Nephron progenitor cell (in vitro differentiated cells): ENCODE data around the gene APLN.

Source experiments
- DNase-seq: peaks from one replicate; pipeline ENCODE4 v3.0.0; 2021
- H3K27ac Mint-ChIP-seq: 2 replicates; pipeline ENCODE4 v1.8.0; 2021; ENCODE audit warnings: mild to moderate bottlenecking, moderate library complexity, mixed read lengths
- H3K27me3 Mint-ChIP-seq: 2 replicates; pipeline ENCODE4 v1.8.0; 2021; ENCODE audit warnings: mild to moderate bottlenecking, low read depth, mixed read lengths; ENCODE audit not compliant: poor library complexity
- H3K36me3 Mint-ChIP-seq: 2 replicates; pipeline ENCODE4 v1.8.0; 2021; ENCODE audit warnings: low read depth, mixed read lengths
- H3K4me1 Mint-ChIP-seq: 2 replicates; pipeline ENCODE4 v1.8.0; 2021; ENCODE audit warnings: mixed read lengths
- H3K4me3 Mint-ChIP-seq: 2 replicates; pipeline ENCODE4 v1.8.0; 2021; ENCODE audit warnings: mild to moderate bottlenecking, moderate library complexity, mixed read lengths
- H3K9me3 Mint-ChIP-seq: 2 replicates; pipeline ENCODE4 v1.8.0; 2021; ENCODE audit warnings: mild to moderate bottlenecking, moderate library complexity, mixed read lengths
- TF ChIP-seq, protein P1 (sequence below): fragments of 200-600 bp; sonication (generic); IDR thresholded peaks from 2 replicates; pipeline ENCODE4 v1.5.0; 2021; ENCODE audit warnings: antibody characterized with exemption

Gene APLN

DNA sequence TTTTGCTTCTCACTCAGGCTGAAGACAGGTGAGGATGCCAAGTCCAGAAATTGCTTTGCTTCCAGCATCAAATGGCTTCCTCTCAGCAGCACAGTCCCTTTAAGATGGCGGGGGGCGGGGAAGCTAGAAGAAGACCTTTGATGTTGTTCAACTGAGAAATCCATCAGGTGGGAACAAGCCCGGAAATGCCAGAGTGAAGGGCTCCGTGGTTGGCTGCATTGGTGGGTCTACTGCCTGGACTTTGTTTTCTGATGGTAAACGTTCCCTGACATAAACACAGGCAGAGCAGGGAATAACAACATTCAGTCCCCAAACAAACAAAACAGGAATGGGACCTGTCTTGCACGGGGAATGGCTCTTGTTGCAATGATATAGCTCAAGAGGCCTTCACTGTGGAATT, 37.3 kb downstream of the APLN start:
- no peak overlapping the region for H3K4me3 Mint-ChIP-seq
- no peak for DNase-seq
- H3K27me3 Mint-ChIP-seq = peaks cover 3% of the 10 kb centered on the region
- TF ChIP-seq, protein P1, sequence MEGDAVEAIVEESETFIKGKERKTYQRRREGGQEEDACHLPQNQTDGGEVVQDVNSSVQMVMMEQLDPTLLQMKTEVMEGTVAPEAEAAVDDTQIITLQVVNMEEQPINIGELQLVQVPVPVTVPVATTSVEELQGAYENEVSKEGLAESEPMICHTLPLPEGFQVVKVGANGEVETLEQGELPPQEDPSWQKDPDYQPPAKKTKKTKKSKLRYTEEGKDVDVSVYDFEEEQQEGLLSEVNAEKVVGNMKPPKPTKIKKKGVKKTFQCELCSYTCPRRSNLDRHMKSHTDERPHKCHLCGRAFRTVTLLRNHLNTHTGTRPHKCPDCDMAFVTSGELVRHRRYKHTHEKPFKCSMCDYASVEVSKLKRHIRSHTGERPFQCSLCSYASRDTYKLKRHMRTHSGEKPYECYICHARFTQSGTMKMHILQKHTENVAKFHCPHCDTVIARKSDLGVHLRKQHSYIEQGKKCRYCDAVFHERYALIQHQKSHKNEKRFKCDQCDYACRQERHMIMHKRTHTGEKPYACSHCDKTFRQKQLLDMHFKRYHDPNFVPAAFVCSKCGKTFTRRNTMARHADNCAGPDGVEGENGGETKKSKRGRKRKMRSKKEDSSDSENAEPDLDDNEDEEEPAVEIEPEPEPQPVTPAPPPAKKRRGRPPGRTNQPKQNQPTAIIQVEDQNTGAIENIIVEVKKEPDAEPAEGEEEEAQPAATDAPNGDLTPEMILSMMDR = no peak
- H3K27ac Mint-ChIP-seq = no peak overlapping the region
- no peaks in the 10 kb centered on the region for H3K36me3 Mint-ChIP-seq
- peaks cover 4% of the 10 kb centered on the region for H3K9me3 Mint-ChIP-seq
- peaks cover 13% of the 10 kb centered on the region for H3K4me1 Mint-ChIP-seq

DNA sequence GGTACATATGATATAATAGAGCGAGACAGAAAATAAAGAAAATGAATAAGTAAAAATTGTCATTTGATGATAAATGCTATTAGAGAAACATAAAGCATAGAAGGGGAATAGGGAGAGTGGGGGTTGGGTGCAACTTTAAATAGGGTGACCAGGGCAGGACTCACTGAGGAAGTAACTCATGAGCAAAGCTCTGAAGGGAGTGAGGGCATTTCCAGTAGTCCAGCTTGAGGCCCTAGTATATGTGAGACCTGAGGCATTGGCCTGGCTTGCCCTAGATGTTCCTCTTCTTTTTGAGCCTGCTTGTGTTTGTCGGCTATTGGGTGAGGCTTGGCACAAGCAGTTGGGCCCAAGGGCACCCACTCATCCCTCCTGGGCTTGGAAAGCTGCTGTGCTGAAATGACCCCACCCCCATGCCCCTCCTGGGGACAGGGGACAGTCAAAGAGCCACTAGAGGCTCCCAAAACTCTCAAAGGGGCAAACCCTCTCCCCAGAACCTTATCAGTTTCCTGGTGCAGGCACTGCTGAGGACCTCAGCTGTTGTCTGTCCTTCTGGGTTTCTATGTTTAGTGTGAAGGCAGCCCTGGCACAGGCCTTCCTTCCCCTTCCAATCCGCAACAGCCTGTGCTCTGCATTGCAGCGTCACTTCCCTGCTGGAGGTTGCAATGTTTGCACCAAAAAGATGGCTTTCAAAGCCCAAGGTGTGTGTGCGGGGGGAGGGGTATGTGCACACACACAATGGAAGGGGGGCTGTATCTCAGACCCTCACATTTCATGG, 40.1 kb downstream of the APLN start:
- Mint-ChIP-seq H3K9me3 (peaks cover 10% of the 10 kb centered on the region), H3K4me3 (no peak overlapping the region), H3K4me1 (peaks cover 13% of the 10 kb centered on the region), H3K27me3 (peaks cover 7% of the 10 kb centered on the region), H3K36me3 (no peaks in the 10 kb centered on the region), H3K27ac (no peak overlapping the region)
- TF ChIP-seq, protein P1 = no peak
- no peak for DNase-seq

DNA sequence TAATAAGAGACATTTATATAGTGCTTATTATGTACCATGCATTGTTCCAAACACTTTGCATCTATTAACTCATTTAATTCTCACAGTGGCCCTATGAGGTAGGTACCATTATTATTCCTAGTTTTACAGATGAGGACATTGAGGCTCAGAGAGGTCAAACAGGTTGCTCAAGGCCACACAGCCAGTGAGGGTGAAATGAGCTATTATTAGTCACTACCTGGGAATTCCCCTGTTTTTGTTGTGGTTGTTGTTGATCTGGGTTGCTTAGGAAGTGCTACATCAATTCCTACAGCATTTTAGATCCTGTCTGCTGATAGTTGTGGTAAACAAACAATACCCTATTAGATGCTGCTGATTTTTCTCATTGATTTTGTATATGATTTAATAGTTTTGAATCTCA, 41.2 kb downstream of the APLN start:
- Mint-ChIP-seq H3K9me3 (peaks cover 10% of the 10 kb centered on the region), H3K4me3 (no peak overlapping the region), H3K27me3 (peaks cover 18% of the 10 kb centered on the region), H3K4me1 (peaks cover 13% of the 10 kb centered on the region), H3K36me3 (no peaks in the 10 kb centered on the region), H3K27ac (no peak overlapping the region)
- no peak for DNase-seq
- TF ChIP-seq, protein P1 = no peak

DNA sequence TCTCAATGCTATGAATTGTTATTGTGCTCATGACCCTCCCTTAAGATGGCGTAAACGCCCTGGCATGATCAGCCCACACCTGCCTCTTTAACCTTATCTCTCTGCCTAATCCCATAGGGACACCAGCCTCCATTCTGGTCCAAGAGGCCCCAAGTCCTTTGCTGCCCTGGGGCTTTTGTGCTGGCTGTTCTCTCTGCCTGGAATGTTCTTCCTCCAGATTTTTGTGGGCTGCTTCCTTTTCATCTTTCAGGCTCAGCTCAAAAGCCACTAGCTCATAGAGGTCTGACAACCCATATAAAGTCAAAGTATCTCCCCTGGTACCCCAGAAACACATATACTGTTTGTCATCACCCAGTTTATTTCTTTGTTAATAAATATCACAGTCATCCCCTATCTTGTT, 42.4 kb downstream of the APLN start:
- H3K9me3 Mint-ChIP-seq = peaks cover 6% of the 10 kb centered on the region
- TF ChIP-seq, protein P1 = no peak
- peaks cover 30% of the 10 kb centered on the region for H3K27me3 Mint-ChIP-seq
- H3K4me3 Mint-ChIP-seq = no peak overlapping the region
- H3K27ac Mint-ChIP-seq = no peak overlapping the region
- H3K4me1 Mint-ChIP-seq = peaks cover 9% of the 10 kb centered on the region
- no peak for DNase-seq
- H3K36me3 Mint-ChIP-seq = no peaks in the 10 kb centered on the region

DNA sequence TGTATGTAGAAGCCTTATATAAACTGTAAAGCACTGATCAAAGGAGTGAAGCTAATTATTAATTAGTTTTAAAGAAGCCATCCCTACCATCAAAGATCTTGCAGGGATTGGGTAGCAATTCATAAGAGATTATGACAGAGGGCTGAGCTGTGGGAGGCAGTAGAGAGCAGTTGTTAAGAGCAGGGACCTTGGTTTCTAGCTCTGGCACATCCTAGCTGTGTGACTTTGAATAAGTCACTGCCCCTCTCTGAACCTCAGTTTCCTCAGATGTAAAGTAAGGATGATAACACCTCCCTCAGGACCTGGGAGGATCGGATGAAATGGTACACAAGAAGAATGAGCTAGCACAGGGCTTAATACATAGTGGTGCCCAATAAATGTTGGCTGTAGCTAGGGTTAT, 45.4 kb downstream of the APLN start:
- Mint-ChIP-seq H3K4me3 (no peak overlapping the region), H3K9me3 (peaks cover 6% of the 10 kb centered on the region), H3K27me3 (peaks cover 42% of the 10 kb centered on the region), H3K27ac (no peak overlapping the region), H3K4me1 (peaks cover 18% of the 10 kb centered on the region), H3K36me3 (no peaks in the 10 kb centered on the region)
- DNase-seq = no peak
- TF ChIP-seq, protein P1 = no peak

DNA sequence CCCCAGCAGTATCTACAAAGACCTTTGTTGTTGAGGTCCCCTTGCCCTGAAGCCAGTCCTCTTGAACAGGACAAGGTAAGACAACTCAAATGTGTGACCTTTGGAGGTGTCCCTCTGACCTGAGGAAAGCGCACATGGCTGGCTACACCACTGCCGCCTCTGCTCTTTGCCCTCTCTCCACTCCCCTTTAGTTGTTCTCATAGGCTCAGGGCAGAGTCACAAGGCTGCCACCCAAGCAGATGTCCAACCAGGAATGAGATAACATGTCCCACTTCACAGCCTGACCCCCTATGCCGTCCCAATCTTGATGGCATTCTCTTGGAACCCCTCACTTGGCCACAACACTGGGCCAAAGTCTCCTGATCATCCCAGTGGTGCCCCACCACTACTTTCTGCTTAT, 46.3 kb downstream of the APLN start:
- Mint-ChIP-seq H3K27me3 (peaks cover 42% of the 10 kb centered on the region), H3K27ac (no peak overlapping the region), H3K36me3 (no peaks in the 10 kb centered on the region), H3K4me1 (peaks cover 25% of the 10 kb centered on the region), H3K9me3 (peaks cover 6% of the 10 kb centered on the region), H3K4me3 (no peak overlapping the region)
- TF ChIP-seq, protein P1 = no peak
- DNase-seq = no peak
